Measurements from ENCODE around the gene OLR1.

DNA sequence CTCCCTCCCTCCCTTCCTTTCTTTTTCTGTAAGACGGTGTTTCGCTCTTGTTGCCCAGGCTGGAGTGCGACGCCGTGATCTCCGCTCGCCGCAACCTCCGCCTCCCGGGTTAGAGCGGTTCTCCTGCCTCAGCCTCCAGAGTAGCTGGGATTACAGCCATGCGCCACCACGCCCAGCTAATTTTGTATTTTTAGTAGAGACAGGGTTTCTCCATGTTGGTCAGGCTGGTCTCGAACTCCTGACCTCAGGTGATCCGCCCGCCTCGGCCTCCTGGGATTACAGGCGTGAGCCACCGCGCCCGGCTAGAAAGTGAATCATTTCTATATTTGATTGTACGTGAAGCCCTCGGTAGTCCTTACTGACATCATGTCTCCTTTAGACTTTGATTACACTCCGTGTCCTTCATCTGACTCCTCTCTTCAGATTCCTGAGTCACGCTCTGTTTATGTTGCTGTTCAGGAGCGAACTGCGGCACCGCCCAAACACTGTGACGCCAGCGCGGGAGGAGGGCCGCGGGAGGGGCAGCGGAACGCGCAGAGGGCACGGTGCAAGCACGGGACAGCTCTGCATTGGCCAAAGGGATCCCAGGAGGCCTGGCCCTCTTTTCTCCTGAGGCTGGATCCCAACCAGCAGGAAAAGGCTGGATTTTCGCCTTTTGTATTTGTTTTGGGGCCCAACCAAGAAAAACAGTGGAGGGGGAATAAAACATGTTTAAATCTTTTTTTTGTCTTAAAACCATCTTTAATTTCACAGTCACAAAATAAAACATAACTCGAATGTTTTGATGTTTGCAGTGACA is 40.2 kb upstream of the OLR1 start:
- TF ChIP-seq, protein P1, sequence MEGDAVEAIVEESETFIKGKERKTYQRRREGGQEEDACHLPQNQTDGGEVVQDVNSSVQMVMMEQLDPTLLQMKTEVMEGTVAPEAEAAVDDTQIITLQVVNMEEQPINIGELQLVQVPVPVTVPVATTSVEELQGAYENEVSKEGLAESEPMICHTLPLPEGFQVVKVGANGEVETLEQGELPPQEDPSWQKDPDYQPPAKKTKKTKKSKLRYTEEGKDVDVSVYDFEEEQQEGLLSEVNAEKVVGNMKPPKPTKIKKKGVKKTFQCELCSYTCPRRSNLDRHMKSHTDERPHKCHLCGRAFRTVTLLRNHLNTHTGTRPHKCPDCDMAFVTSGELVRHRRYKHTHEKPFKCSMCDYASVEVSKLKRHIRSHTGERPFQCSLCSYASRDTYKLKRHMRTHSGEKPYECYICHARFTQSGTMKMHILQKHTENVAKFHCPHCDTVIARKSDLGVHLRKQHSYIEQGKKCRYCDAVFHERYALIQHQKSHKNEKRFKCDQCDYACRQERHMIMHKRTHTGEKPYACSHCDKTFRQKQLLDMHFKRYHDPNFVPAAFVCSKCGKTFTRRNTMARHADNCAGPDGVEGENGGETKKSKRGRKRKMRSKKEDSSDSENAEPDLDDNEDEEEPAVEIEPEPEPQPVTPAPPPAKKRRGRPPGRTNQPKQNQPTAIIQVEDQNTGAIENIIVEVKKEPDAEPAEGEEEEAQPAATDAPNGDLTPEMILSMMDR (conservative IDR thresholded peaks at IDR 0.05; ENCODE audit: low read length), result no peak
- TF ChIP-seq EZH2phosphoT487 (IDR thresholded peaks at IDR 0.05; ENCODE audit: borderline replicate concordance), result no peak

All from Loucy (cell line).